GM19240 (cell line): ENCODE measurements around the gene ADAMTS4.

ENCODE experiments used
- DNase-seq: peaks from one replicate; pipeline ENCODE4 v3.0.0; 2011; ENCODE audit warnings: low spot score; ENCODE audit not compliant: insufficient read length

ADAMTS4 gene

GRCh38 chr1:161196521-161197451, 2.1 kb downstream of the ADAMTS4 start:
- DNase-seq, result no peak

GRCh38 chr1:161196111-161196510, 2.7 kb downstream of the ADAMTS4 start:
- DNase-seq, result no peak

GRCh38 chr1:161195171-161195570, 3.7 kb downstream of the ADAMTS4 start:
- DNase-seq, result no peak

- no peak for DNase-seq
Measured at GRCh38 chr1:161193561-161194235, 5.2 kb downstream of the ADAMTS4 start.

- DNase-seq, result peak; percentile 42
Measured at GRCh38 chr1:161192476-161193465, 6.1 kb downstream of the ADAMTS4 start.

- no peak for DNase-seq
Measured at GRCh38 chr1:161191971-161192370, 6.9 kb downstream of the ADAMTS4 start.

- DNase-seq, result no peak
Measured at GRCh38 chr1:161190962-161191521, 7.8 kb downstream of the ADAMTS4 start.

GRCh38 chr1:161189036-161189435, 9.8 kb downstream of the ADAMTS4 start:
- DNase-seq, result no peak

GRCh38 chr1:161188381-161188780, 10.5 kb downstream of the ADAMTS4 start:
- no peak for DNase-seq

- no peak for DNase-seq
Measured at GRCh38 chr1:161187311-161187710, 11.5 kb downstream of the ADAMTS4 start.

GRCh38 chr1:161185732-161186311, 13.0 kb downstream of the ADAMTS4 start:
- DNase-seq, result no peak

GRCh38 chr1:161185282-161185682, 13.6 kb downstream of the ADAMTS4 start:
- peak; percentile 82 for DNase-seq

- peak; percentile 23 for DNase-seq
Measured at GRCh38 chr1:161182214-161182613, 16.6 kb downstream of the ADAMTS4 start.

GRCh38 chr1:161180639-161181038, 18.2 kb downstream of the ADAMTS4 start:
- DNase-seq, result no peak

GRCh38 chr1:161179698-161180097, 19.2 kb downstream of the ADAMTS4 start:
- no peak for DNase-seq

GRCh38 chr1:161177936-161178244, 21.0 kb downstream of the ADAMTS4 start:
- DNase-seq, result no peak

GRCh38 chr1:161177112-161177935, 21.5 kb downstream of the ADAMTS4 start, which contains the start of gene B4GALT3:
Gene B4GALT3 (minus strand): TSS chr1:161177507. CDS start chr1:161176060, 1,447 bp downstream.
- DNase-seq, result peak; percentile 82

- DNase-seq, result no peak
Measured at GRCh38 chr1:161176468-161177111, 22.3 kb downstream of the ADAMTS4 start.

GRCh38 chr1:161175771-161176453, 22.9 kb downstream of the ADAMTS4 start:
- no peak for DNase-seq
